HG02798 (cell line): ENCODE results near the gene LSP1.
"Not testable (repeated sequence)": the region's sequence is repeated elsewhere in the genome, so short reads cannot be mapped to it uniquely, and the experiment has no call there.

ENCODE experiments used
- ATAC-seq: cut with Tn5 transposase; IDR thresholded peaks from one replicate; pipeline ENCODE4 v1.9.1; 2021; ENCODE audit warnings: mild to moderate bottlenecking; ENCODE audit not compliant: unreplicated experiment, poor library complexity

Gene LSP1

GRCh38 chr11:1862588-1863351 is 9.9 kb downstream of the LSP1 start:
- no peak for ATAC-seq

GRCh38 chr11:1863352-1864216 is 10.7 kb downstream of the LSP1 start:
- no peak for ATAC-seq

GRCh38 chr11:1864231-1864630 is 11.3 kb downstream of the LSP1 start:
- no peak for ATAC-seq

- ATAC-seq = no peak
Measured at GRCh38 chr11:1864831-1865665, 12.2 kb downstream of the LSP1 start.

GRCh38 chr11:1866226-1866625 is 13.3 kb downstream of the LSP1 start:
- no peak for ATAC-seq

GRCh38 chr11:1866776-1867175 is 13.9 kb downstream of the LSP1 start:
- no peak for ATAC-seq

- ATAC-seq = no peak
Measured at GRCh38 chr11:1867381-1867780, 14.5 kb downstream of the LSP1 start.

GRCh38 chr11:1868056-1868635 is 15.3 kb downstream of the LSP1 start:
- ATAC-seq = no peak

GRCh38 chr11:1868636-1869291 is 15.9 kb downstream of the LSP1 start:
- no peak for ATAC-seq

- ATAC-seq = no peak
Measured at GRCh38 chr11:1869427-1870325, 16.8 kb downstream of the LSP1 start.

- ATAC-seq = no peak
Measured at GRCh38 chr11:1870326-1870696, 17.4 kb downstream of the LSP1 start.

- ATAC-seq = no peak
Measured at GRCh38 chr11:1870721-1871466, 18.0 kb downstream of the LSP1 start.

- ATAC-seq = no peak
Measured at GRCh38 chr11:1871531-1871930, 18.6 kb downstream of the LSP1 start.

GRCh38 chr11:1872267-1872985 is 19.5 kb downstream of the LSP1 start:
- no peak for ATAC-seq

- no peak for ATAC-seq
Measured at GRCh38 chr11:1873048-1873812, 20.3 kb downstream of the LSP1 start.

GRCh38 chr11:1873813-1874150 is 20.9 kb downstream of the LSP1 start:
- ATAC-seq = not testable (repeated sequence)
